Measurements from ENCODE around the gene CDKN2A.
A peak's percentile ranks its signal among the peaks of the same experiment; 100 is the strongest.
"Not testable (repeated sequence)": the region's sequence is repeated elsewhere in the genome, so short reads cannot be mapped to it uniquely, and the experiment has no call there.

Gene CDKN2A

GRCh38 chr9:21976334-21976875 lies 17.8 kb downstream of the CDKN2A start:
- no peak for DNase-seq

GRCh38 chr9:21974722-21975409 lies 19.3 kb downstream of the CDKN2A start:
- peak; percentile 78 for DNase-seq

GRCh38 chr9:21974343-21974721 lies 19.9 kb downstream of the CDKN2A start:
- no peak for DNase-seq

- no peak for DNase-seq
Measured at GRCh38 chr9:21972361-21972760, 21.8 kb downstream of the CDKN2A start.

- no peak for DNase-seq
Measured at GRCh38 chr9:21970800-21971640, 23.2 kb downstream of the CDKN2A start.

GRCh38 chr9:21969951-21970799 lies 24.0 kb downstream of the CDKN2A start:
- no peak for DNase-seq

GRCh38 chr9:21969011-21969940 lies 24.9 kb downstream of the CDKN2A start:
- no peak for DNase-seq

GRCh38 chr9:21968331-21969010 lies 25.7 kb downstream of the CDKN2A start:
- DNase-seq: no peak

- no peak for DNase-seq
Measured at GRCh38 chr9:21967702-21968101, 26.5 kb downstream of the CDKN2A start.

- DNase-seq: no peak
Measured at GRCh38 chr9:21967169-21967568, 27.0 kb downstream of the CDKN2A start.

GRCh38 chr9:21966140-21966851 lies 27.9 kb downstream of the CDKN2A start:
- no peak for DNase-seq

- DNase-seq: no peak
Measured at GRCh38 chr9:21965401-21965951, 28.7 kb downstream of the CDKN2A start.

GRCh38 chr9:21964925-21965385 lies 29.2 kb downstream of the CDKN2A start:
- no peak for DNase-seq

GRCh38 chr9:21961569-21961968 lies 32.6 kb downstream of the CDKN2A start:
- DNase-seq: no peak

- DNase-seq: not testable (repeated sequence)
Measured at GRCh38 chr9:21959268-21959667, 34.9 kb downstream of the CDKN2A start.

GRCh38 chr9:21958833-21959232 lies 35.4 kb downstream of the CDKN2A start:
- DNase-seq: no peak

GRCh38 chr9:21945606-21946005 lies 48.6 kb downstream of the CDKN2A start:
- no peak for DNase-seq

GRCh38 chr9:21943464-21943863 lies 50.7 kb downstream of the CDKN2A start:
- no peak for DNase-seq

- no peak for DNase-seq
Measured at GRCh38 chr9:21941337-21941995, 52.7 kb downstream of the CDKN2A start.

- no peak for DNase-seq
Measured at GRCh38 chr9:21936161-21936560, 58.0 kb downstream of the CDKN2A start.
